Stimulated activated CD4-positive, alpha-beta T cell treated with anti-CD3 and anti-CD28 coated beads, Interleukin-4, amount 100 ng/mL, for 1 hour (primary cell): ENCODE results near the gene LCN10.

ENCODE experiments used
- DNase-seq: peaks from one replicate; pipeline ENCODE4 v3.0.0-alpha.2; 2020

Gene LCN10

DNA sequence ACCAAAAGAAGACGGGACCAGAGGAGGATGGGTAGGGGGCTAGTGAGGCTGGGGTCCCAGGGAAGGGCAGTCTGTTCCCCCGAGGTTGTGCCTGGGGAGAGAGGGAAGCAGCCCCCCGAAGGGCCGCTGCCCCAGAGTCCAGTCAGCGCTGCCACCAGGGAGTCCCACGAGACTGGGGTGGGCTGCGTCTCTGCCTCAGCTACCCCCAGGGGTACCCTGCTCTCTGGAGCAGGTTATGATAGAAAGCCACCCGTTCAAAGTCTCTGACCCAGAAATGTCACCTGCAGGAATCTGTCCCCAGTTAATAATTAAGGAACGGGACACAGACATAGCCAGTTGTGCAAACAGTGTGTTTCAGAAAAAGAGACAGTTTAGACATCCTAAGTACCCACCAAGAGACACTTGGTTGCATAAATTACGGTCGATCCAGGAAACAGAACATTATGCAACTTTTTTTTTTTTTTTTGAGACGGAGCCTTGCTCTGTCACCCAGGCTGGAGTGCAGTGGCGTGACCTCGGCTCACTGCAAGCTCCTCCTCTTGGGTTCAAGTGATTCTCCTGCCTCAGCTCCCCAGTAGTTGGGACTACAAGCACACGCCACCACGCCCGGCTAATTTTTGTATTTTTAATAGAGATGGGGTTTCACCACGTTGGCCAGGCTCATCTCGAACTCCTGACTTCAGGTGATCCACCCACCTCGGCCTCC lies 44.8 kb downstream of the LCN10 start:
- DNase-seq, result no peak

DNA sequence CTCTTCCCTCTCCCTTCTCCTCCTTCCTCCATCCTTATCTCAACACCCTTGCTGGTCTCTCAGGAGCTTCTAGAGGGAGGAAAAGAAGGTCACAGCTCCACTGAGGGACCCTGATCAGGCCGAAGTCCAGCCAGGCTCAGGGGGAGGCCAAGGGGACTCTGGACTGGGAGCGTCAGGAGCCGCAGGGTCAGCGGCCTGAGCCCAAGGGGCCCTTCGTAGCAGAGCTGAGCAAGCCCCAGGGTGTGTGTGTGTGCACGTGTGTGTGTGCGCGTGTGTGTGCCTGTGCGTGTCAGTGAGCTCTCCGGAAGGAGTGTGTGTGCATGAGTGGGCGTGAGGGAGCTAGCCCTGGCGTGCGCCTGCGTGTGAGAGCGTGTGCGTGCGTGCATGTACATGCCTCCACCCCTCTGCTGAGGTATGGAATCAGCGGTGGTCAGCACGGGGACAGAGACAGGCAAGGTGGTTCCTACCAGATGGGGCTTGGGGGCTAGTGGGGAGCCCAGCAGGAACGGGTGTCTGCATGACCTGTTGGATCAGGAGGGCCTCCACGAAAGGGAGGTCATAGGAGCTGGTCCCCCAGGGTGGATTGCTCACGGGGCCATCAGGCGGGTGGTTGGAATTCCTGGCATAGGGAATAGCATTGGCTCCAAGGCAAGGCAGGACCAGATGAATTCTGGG lies 45.5 kb downstream of the LCN10 start:
- no peak for DNase-seq

DNA sequence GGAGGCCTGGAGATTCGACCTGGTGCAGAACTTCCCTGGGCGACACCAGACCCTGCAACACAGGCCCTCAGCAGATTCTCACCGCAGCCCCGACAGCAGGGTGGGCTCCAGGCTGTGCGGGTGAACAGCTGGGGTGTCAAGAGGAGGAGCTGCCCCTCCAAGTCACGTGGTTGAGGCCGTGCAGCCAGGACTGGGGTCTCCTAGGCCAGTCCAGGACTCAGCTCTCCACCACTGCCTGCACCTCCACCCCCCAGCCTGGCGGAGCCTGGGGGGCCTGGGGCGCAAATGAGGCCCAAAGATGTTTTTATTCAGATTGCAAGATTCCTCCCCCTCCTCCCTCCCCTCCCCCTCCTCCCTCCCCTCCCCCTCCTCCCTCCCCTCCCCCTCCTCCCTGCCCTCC lies 46.2 kb downstream of the LCN10 start:
- DNase-seq, result no peak

DNA sequence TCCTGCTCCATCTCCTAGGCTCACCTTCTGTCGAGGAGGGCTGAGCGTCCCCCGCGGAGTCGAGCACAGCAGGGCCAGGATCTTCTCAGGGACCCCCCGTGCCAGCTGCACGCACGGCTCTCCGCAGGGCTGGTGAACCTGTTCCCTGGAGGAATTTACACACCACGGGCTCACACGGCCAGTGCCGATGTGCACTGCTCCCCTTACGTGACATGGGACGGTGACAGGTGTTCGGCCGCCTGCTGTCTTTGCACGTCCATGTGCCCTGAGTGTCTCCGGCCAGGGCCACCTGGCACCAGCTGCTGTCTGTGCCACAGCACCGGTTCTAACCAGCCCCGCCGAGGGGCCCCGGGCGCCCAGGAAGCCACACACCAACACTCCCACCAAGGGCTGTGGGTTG lies 46.8 kb downstream of the LCN10 start:
- DNase-seq, result no peak

DNA sequence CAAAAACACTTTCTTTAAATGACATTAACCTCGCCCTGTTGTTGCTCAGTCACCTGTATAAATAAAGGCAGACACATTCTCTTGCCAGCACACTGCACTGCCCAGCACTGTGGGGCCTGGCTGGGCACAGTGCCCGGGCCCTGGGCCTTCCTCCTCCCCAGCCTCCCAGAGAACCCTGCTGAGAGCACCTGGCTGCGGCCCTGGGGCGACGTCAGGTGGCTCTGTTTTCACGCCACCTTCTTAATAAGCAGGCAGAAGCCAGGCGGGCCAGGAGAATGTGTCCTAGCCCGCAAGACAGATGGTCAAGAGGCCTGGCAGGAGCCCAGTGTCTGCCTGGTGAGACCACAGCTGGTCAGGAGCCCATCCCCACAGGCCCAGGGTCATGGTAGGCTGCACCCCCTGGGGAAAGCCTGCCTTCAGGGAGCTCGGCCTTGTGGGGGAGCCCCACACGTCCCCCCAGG lies 47.3 kb downstream of the LCN10 start:
- DNase-seq, result no peak

DNA sequence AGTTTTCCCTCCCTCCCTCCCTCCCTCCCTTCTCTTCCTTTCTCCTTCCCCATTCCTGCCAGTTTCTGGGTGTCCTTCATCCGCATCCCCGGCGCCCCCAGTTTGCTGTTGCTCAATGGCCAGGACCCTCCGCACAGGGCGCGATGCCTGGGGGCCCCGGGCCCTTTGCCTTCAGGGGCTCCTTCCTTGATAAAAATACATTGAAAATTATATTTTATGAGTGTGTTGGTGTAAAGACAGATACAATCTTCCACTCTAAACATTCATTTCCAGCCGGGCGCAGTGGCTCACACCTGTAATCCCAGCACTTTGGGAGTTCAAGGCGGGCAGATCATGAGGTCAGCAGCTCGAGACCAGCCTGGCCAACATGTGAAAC lies 47.9 kb downstream of the LCN10 start:
- no peak for DNase-seq

DNA sequence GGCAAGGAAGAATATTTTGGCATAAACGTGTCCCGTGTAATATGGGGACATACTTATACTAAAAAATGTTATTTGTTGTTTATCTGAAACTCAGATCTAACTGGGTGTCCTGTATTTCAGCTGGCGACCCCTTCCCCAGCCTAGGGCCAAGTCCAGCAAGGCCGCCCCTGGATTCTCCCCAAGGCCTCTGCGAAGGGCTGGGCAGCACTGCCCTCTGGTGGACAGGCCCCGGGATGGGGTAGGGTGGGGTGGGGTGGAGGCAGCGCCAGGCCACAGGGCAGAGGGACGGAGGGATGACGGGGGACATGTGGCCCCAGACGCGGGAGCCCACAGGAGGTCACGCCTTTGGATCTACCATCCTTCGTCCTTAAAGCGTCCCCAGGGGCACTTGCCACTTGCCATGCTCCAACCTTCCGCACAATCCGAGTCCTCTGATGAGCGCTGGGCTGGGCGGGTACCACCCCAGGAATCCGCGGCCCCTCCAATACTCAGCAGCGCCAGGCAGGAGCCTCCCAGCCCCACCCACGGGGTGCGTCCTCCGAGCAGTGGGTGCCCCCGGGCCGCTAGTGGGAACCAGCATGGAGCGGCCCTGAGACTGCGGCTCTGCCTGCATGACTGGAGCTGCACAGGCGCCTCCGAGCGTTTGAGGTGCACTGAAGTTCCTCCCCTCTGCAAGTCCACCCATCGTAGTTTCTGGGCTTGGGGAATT lies 48.4 kb downstream of the LCN10 start:
- peak; percentile 30 for DNase-seq

DNA sequence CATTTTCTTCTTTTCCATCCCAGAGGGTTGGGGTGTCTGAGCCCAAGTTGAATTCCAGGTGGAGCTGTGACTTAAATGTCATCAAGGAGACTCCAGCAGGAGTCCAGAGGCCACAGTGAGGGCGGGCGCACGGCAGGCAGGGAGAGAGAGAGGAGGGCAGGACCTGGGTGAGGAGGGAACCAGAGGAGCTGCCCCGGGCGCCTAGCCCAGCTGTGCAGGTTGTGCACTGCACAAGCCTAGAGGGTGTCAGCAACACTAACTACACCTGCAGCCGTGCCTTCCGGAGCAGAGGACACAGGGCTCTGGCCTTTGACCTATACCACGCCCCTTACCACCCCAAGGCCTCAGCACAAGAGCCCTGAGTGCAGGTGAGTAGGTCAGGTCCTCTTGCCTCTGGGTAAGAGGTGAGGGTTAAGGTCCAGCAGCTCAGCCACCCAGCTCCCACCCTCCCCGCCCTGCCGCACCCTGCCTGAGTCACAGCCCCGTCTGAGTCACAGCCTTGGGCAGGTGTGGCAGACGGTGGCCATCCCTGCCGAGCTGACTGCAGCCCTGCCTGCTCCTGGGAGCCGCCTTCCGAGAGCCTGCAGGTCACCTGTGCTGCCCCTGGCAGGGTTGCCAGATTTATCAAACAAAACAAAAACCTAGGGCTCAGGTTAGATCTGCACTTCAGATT lies 49.1 kb downstream of the LCN10 start:
- DNase-seq, result no peak

DNA sequence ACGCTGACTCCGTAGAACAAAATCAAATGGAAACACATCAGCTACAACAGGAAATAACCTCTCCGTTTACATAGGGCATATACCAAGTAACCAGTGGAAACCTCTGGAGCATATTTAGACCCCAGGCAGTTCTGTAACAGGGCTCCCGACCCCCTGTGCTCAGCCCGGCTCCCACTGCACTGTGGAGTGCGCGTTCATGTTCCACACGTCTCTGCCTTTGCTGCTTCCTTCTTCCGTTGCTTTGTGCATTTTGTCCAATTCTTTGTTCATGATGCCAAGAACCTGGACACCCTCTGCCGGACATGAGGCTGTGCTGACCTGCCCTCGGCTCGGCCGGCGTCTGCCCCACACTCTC lies 49.6 kb downstream of the LCN10 start:
- DNase-seq, result no peak

DNA sequence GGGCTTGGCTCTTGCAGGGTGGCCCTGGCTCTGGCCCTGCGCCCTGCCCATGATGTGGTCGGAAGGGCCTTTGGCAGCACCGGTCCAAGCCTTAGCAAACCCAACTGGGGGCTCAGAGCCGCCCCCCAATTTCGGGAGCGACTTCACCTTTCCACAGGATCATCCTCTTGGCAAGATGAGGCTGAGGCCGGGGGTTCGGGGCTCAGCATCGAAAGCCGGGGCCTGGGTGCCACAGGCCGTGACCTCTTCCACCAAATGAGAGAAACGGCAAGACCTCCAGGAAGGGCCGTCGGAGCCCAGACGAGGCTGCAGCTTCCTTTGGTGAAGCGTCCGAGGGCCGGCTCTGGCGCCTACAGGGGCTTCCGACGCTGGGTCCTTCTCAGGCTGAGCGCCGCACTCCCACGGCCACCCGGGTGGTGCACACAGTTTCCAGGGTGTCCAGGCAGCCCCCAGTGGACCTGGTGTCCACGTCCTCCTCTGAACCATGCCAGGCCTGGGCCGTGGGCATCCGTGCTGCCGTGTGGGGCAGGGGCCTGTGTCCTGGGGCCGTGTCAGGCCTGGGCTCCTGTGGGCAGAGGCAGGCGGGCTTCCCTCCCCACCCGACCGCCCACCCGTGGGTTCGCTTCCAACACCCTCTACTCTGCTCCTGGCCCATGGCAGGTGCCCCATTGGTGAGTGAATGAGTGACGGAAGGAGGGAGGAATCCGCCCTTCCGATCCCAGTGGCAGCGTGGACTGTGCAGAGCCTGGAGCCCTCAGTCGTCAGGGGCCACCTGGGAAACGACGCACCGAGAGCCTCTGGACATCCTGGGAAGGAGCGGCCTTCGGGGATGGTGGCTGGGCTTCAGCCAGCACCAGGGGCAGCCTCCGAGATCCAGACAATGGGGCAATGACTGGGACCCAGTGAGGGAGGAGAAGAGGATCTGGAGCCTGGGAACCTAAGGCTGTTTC lies 50.3 kb downstream of the LCN10 start:
- no peak for DNase-seq

DNA sequence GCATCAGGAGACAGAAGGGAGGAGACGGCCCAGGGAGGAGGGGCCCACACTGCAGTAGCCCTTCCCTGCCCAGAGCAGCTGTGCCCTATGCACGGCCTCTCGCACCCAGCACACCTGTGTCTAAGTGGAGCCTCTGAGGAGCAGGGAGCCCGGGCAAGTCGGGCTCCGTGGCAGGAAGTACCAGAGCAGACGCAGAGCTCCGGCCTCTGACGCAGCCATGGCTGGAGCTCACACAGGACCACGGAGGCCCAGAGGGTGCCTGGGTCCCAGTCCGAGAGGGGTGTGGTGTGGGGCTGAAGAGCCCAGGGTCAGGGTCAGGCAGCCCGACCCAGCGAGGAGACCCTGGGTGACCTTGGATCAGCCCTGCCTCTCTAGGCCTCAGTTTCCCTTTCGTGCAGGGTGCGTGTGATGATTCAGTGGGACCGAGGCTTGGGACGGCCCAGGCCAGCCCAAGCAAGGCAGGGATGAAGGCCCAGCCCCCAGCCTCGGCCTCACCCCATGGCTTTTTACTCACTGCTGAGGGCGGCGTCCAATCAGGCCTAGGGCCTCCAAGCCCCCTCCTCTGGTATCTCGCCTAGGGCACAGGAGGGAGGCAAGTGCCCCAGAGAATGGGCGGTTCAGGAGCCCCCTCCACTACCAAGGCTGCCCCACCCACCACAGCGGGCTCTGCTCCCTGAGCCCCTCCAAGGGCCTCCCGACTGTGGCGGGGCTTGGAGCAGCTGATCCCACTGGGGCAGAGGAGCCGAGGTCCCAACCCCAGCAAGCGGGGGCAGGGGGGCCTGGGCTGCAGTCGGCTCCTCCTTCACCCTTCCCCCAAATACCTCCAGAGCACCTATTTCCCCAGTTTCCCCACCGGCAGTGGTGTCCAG lies 51.2 kb downstream of the LCN10 start:
- DNase-seq, result no peak

DNA sequence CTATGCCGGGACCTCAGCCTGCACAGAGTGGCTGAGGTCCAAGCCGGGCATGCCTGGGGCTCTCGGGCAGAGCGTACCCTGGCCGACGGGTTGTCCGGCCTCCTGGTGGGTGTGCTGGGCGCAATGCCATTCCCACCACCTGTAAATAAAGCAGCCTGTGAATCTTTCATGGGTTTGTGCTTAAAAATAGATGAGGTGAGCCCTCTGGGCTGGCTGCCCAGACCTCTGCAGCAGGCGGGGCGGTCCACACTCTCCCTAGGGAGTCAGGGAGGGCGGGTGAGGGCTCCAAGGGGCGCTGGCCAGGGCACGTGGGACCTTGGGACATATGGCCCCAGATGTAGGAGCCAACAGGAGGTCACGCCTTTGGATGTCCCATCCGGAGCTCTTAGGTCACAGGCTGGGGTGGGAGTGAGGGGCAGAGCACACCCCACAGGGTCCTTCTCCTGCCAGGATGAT lies 51.9 kb downstream of the LCN10 start:
- DNase-seq, result no peak

DNA sequence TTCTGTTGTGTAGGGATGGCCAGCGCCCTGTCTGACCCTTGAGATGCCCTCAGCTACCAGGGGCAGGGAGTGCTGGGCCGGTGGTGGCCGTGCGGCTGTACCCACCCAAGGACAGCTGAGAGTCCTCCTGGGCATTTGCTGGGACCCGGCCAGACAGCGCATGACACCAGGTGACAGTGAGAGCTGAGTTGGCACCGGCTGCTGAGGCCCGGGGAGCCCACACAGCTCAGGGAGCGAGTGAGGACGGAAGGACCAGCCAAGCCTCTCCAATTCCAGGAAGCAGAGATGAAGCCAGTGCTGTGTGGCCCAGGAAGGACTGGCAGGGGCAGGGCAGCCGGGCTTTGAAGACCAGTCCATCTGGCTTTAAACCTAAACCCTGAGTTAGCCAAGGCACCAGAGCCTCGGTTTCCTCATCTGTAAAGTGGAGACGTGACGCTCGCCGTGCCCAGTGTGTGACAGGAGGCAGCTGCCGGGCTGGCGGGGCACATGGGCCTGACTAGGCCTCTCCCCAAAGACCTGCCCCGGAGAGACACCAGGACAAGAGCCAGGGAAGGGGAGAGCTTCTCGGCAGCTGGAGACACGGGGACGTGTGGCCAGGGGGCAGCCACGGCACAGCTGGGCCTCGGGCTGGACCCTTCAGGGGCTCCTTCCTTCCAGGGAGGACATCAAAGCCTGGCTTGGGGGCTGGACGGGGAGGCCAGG lies 52.5 kb downstream of the LCN10 start:
- no peak for DNase-seq

DNA sequence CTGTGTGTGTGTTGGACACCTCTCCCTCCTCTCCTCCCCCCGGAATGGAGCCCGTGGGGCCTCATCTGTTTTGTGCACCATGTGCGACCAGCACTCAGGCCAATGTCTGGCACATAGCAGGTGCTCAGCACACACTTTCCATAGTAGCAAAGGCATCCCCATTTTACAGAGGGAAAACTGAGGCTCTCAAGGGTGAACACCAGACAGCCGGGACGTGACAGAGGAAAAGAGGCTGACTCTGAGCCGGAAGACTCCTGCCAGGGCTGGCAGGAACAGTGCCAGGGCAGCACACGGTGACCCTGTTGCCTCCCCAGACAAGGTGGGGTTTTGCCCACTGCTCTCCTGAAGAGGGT lies 53.7 kb downstream of the LCN10 start:
- no peak for DNase-seq

DNA sequence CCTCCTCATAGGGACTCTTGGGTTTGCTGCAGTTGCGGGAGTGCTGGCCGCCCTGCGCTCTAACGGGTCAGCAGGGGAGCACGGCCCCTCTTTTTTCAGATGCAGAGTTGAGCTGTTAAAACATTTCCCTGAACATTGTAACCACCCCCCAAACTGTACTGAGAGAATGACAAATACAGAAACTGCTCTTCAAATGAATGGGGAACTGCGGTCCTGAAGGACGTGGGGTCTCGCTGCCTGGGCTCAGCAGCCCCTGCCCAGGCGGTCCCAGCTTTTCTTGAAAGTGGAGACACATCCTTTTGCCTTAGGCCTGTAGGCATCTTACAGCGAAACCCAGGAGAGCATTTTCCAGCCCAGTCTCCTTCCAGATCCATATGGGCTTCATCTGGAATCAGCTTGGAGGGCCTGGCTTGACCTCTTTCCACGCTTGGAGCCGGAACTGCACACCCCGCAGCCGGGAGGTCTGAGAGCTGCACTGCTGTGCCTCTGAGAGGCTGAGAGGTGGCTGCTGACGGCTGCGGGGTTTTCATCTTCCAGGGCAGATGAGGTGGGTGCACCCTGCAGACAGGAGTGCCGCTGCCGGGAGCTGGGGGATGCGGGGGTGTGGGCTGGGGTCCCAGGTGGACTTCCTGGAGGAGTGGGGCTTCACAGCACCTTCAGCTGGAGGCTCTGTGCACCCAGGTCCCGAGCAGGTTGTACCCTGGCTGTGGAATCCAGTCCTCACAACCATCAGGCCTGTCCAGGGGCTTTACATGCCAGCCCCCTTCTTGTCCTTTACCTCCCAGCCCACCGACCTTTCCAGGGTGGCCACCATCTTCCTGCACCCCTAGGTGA lies 54.2 kb downstream of the LCN10 start:
- no peak for DNase-seq
